SK-N-SH (cell line): ENCODE results near the gene ACTL10.
"Not testable (repeated sequence)": the region's sequence is repeated elsewhere in the genome, so short reads cannot be mapped to it uniquely, and the experiment has no call there.

Experiments
- CTCF ChIP-seq: fragments of 200-600 bp; sonication (generic); IDR thresholded peaks from 2 replicates; pipeline ENCODE4 v1.6.1; 2017; ENCODE audit warnings: antibody characterized with exemption, mild to moderate bottlenecking, moderate library complexity
- GABPA ChIP-seq: IDR thresholded peaks from 2 replicates; pipeline ENCODE4 v1.4.0; 2012; ENCODE audit warnings: low read depth, mild to moderate bottlenecking
- RAD21 ChIP-seq: IDR thresholded peaks from 2 replicates; pipeline ENCODE4 v1.6.1; 2012; ENCODE audit warnings: mild to moderate bottlenecking, low read length
- REST ChIP-seq: IDR thresholded peaks from 2 replicates; pipeline ENCODE4 v1.6.1; 2012; ENCODE audit warnings: mild to moderate bottlenecking, low read depth, low read length, moderate library complexity
- SMC3 ChIP-seq: IDR thresholded peaks from 2 replicates; pipeline ENCODE4 v1.6.1; 2012; ENCODE audit warnings: low read depth, low read length, improper control_type of control experiment
- TF ChIP-seq, protein P1 (sequence below): IDR thresholded peaks from 2 replicates; pipeline ENCODE4 v1.4.0; 2012; ENCODE audit warnings: low read depth, borderline replicate concordance

GRCh38 chr20:33700696-33701441 is 34.1 kb downstream of the ACTL10 start:
- TF ChIP-seq CTCF, REST, GABPA, SMC3, RAD21: not testable (repeated sequence)
- TF ChIP-seq, protein P1, sequence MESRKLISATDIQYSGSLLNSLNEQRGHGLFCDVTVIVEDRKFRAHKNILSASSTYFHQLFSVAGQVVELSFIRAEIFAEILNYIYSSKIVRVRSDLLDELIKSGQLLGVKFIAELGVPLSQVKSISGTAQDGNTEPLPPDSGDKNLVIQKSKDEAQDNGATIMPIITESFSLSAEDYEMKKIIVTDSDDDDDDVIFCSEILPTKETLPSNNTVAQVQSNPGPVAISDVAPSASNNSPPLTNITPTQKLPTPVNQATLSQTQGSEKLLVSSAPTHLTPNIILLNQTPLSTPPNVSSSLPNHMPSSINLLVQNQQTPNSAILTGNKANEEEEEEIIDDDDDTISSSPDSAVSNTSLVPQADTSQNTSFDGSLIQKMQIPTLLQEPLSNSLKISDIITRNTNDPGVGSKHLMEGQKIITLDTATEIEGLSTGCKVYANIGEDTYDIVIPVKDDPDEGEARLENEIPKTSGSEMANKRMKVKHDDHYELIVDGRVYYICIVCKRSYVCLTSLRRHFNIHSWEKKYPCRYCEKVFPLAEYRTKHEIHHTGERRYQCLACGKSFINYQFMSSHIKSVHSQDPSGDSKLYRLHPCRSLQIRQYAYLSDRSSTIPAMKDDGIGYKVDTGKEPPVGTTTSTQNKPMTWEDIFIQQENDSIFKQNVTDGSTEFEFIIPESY: not testable (repeated sequence)
